ENCODE measurements around the gene TBC1D2B. TPM values are rescaled to one million over a fixed set of nuclear protein-coding genes. Genes with fewer than 3 reads are reported as not detected.
"Not testable (repeated sequence)": the region's sequence is repeated elsewhere in the genome, so short reads cannot be mapped to it uniquely, and the experiment has no call there.

The TBC1D2B gene
- polyA plus RNA-seq, 1 donor from 2014 or later, result 9.4 TPM

- H3K9me3 ChIP-seq (ENCODE audit: low read length); H3K27me3 ChIP-seq (ENCODE audit: insufficient read depth, low read depth, low read length); H3K79me2 ChIP-seq (replicated peaks; ENCODE audit: insufficient read depth, low read length); H3F3A ChIP-seq (ENCODE audit: insufficient read depth, low read length, poor library complexity, severe bottlenecking); H3K4me2 ChIP-seq (ENCODE audit: low read length); H3K27ac ChIP-seq (ENCODE audit: low read length); H4K20me1 ChIP-seq (ENCODE audit: insufficient read depth); H3K4me3 ChIP-seq (ENCODE audit: low read length); H3K9ac ChIP-seq (ENCODE audit: low read length); H3K36me3 ChIP-seq (ENCODE audit: insufficient read depth, low read length); H2AFZ ChIP-seq (ENCODE audit: low read depth, low read length); H3K9me2 ChIP-seq (ENCODE audit: insufficient read depth, low read length): not testable (repeated sequence)
Measured at GRCh38 chr15:77997221-77997620, 80.3 kb downstream of the TBC1D2B start.

- H3K79me2 ChIP-seq (replicated peaks; ENCODE audit: insufficient read depth, low read length); H3K27me3 ChIP-seq (ENCODE audit: insufficient read depth, low read depth, low read length); H3K36me3 ChIP-seq (ENCODE audit: insufficient read depth, low read length); H3K4me2 ChIP-seq (ENCODE audit: low read length); H3K9ac ChIP-seq (ENCODE audit: low read length); H3K4me3 ChIP-seq (ENCODE audit: low read length); H3K9me3 ChIP-seq (ENCODE audit: low read length); H3F3A ChIP-seq (ENCODE audit: insufficient read depth, low read length, poor library complexity, severe bottlenecking); H2AFZ ChIP-seq (ENCODE audit: low read depth, low read length); H3K9me2 ChIP-seq (ENCODE audit: insufficient read depth, low read length); H3K27ac ChIP-seq (ENCODE audit: low read length); H4K20me1 ChIP-seq (ENCODE audit: insufficient read depth): not testable (repeated sequence)
Measured at GRCh38 chr15:77996713-77997171, 80.8 kb downstream of the TBC1D2B start.

GRCh38 chr15:77996226-77996625 lies 81.3 kb downstream of the TBC1D2B start:
- H3K36me3 ChIP-seq (ENCODE audit: insufficient read depth, low read length); H3K79me2 ChIP-seq (replicated peaks; ENCODE audit: insufficient read depth, low read length); H3K27ac ChIP-seq (ENCODE audit: low read length); H3F3A ChIP-seq (ENCODE audit: insufficient read depth, low read length, poor library complexity, severe bottlenecking); H4K20me1 ChIP-seq (ENCODE audit: insufficient read depth); H3K27me3 ChIP-seq (ENCODE audit: insufficient read depth, low read depth, low read length); H2AFZ ChIP-seq (ENCODE audit: low read depth, low read length); H3K9ac ChIP-seq (ENCODE audit: low read length); H3K9me3 ChIP-seq (ENCODE audit: low read length); H3K4me2 ChIP-seq (ENCODE audit: low read length); H3K9me2 ChIP-seq (ENCODE audit: insufficient read depth, low read length); H3K4me3 ChIP-seq (ENCODE audit: low read length): not testable (repeated sequence)

GRCh38 chr15:77995537-77995918 lies 82.0 kb downstream of the TBC1D2B start:
- not testable (repeated sequence) for H3K27ac ChIP-seq (ENCODE audit: low read length); H3K4me2 ChIP-seq (ENCODE audit: low read length); H3K36me3 ChIP-seq (ENCODE audit: insufficient read depth, low read length)

GRCh38 chr15:77994893-77995536 lies 82.5 kb downstream of the TBC1D2B start:
- not testable (repeated sequence) for H3K27ac ChIP-seq (ENCODE audit: low read length); H3F3A ChIP-seq (ENCODE audit: insufficient read depth, low read length, poor library complexity, severe bottlenecking)

More at GRCh38 chr15:77995537-77995918, 82.0 kb downstream of the TBC1D2B start:
- not testable (repeated sequence) for H3K4me3 ChIP-seq (ENCODE audit: low read length); H3K9me2 ChIP-seq (ENCODE audit: insufficient read depth, low read length); H3F3A ChIP-seq (ENCODE audit: insufficient read depth, low read length, poor library complexity, severe bottlenecking); H4K20me1 ChIP-seq (ENCODE audit: insufficient read depth); H3K9ac ChIP-seq (ENCODE audit: low read length); H3K9me3 ChIP-seq (ENCODE audit: low read length); H3K27me3 ChIP-seq (ENCODE audit: insufficient read depth, low read depth, low read length); H3K79me2 ChIP-seq (replicated peaks; ENCODE audit: insufficient read depth, low read length); H2AFZ ChIP-seq (ENCODE audit: low read depth, low read length)

GRCh38 chr15:77993970-77994693 lies 83.4 kb downstream of the TBC1D2B start:
- H2AFZ ChIP-seq (ENCODE audit: low read depth, low read length); H3K9me2 ChIP-seq (ENCODE audit: insufficient read depth, low read length); H3F3A ChIP-seq (ENCODE audit: insufficient read depth, low read length, poor library complexity, severe bottlenecking); H3K4me2 ChIP-seq (ENCODE audit: low read length); H3K27ac ChIP-seq (ENCODE audit: low read length); H3K9ac ChIP-seq (ENCODE audit: low read length); H3K4me3 ChIP-seq (ENCODE audit: low read length); H3K36me3 ChIP-seq (ENCODE audit: insufficient read depth, low read length); H3K27me3 ChIP-seq (ENCODE audit: insufficient read depth, low read depth, low read length); H3K9me3 ChIP-seq (ENCODE audit: low read length); H3K79me2 ChIP-seq (replicated peaks; ENCODE audit: insufficient read depth, low read length); H4K20me1 ChIP-seq (ENCODE audit: insufficient read depth): not testable (repeated sequence)

More at GRCh38 chr15:77994893-77995536, 82.5 kb downstream of the TBC1D2B start:
- not testable (repeated sequence) for H3K79me2 ChIP-seq (replicated peaks; ENCODE audit: insufficient read depth, low read length); H3K9ac ChIP-seq (ENCODE audit: low read length); H4K20me1 ChIP-seq (ENCODE audit: insufficient read depth); H3K9me3 ChIP-seq (ENCODE audit: low read length); H3K27me3 ChIP-seq (ENCODE audit: insufficient read depth, low read depth, low read length); H3K36me3 ChIP-seq (ENCODE audit: insufficient read depth, low read length); H3K4me3 ChIP-seq (ENCODE audit: low read length); H3K4me2 ChIP-seq (ENCODE audit: low read length); H2AFZ ChIP-seq (ENCODE audit: low read depth, low read length); H3K9me2 ChIP-seq (ENCODE audit: insufficient read depth, low read length)

Measured in neural cell (in vitro differentiated cells).